Smooth muscle cell (in vitro differentiated cells): ENCODE data around the gene DNAJC25. TPM values are rescaled to one million over a fixed set of nuclear protein-coding genes. Genes with fewer than 3 reads are reported as not detected.
A peak's percentile ranks its signal among the peaks of the same experiment; 100 is the strongest.

Experiments used
- DNase-seq: peaks from one replicate; lab custom pipeline; 2025; ENCODE audit not compliant: unreplicated experiment; lab: John Stamatoyannopoulos, UW
- H2AFZ ChIP-seq: fragments of 200-600 bp; sonication (generic); 2 replicates; pipeline ENCODE4 v1.6.0; 2016; ENCODE audit warnings: antibody characterized with exemption, low read depth, mild to moderate bottlenecking
- H3F3A ChIP-seq: fragments of 200-600 bp; sonication (generic); 2 replicates; pipeline ENCODE4 v1.6.0; 2017; ENCODE audit warnings: antibody characterized with exemption, low read depth
- H3K27ac ChIP-seq: fragments of 200-600 bp; sonication (generic); 2 replicates; pipeline ENCODE4 v1.5.1; 2016; ENCODE audit warnings: low read depth, mild to moderate bottlenecking
- H3K27me3 ChIP-seq: fragments of 200-600 bp; sonication (generic); 2 replicates; pipeline ENCODE4 v1.6.1; 2016; ENCODE audit warnings: low read depth, mild to moderate bottlenecking
- H3K36me3 ChIP-seq: fragments of 200-600 bp; sonication (generic); 2 replicates; pipeline ENCODE4 v1.5.1; 2016; ENCODE audit warnings: low read depth
- H3K4me1 ChIP-seq: fragments of 200-600 bp; sonication (generic); 2 replicates; pipeline ENCODE4 v1.5.1; 2016; ENCODE audit warnings: low read depth
- H3K4me2 ChIP-seq: fragments of 200-600 bp; sonication (generic); 2 replicates; pipeline ENCODE4 v1.6.0; 2016; ENCODE audit warnings: mild to moderate bottlenecking
- H3K4me3 ChIP-seq: fragments of 200-600 bp; sonication (generic); 2 replicates; pipeline ENCODE4 v1.5.1; 2016; ENCODE audit warnings: mild to moderate bottlenecking
- H3K79me2 ChIP-seq: fragments of 200-600 bp; sonication (generic); 2 replicates; pipeline ENCODE4 v1.6.0; 2016; ENCODE audit warnings: low read depth, mild to moderate bottlenecking
- H3K9ac ChIP-seq: fragments of 200-600 bp; sonication (generic); 2 replicates; pipeline ENCODE4 v1.6.0; 2016; ENCODE audit warnings: low read depth
- H3K9me3 ChIP-seq: fragments of 200-600 bp; sonication (generic); replicated peaks from 2 replicates; pipeline ENCODE4 v1.5.1; 2016; ENCODE audit warnings: low read depth
- H4K20me1 ChIP-seq: fragments of 200-600 bp; sonication (generic); 2 replicates; pipeline ENCODE4 v1.6.0; 2016; ENCODE audit warnings: low read depth
- WGBS: methylation state at CpG from one replicate; pipeline ENCODE4 v1.1.7; 2016; ENCODE audit warnings: low lambda C conversion rate; 5-methylcytosine and 5-hydroxymethylcytosine counted together
- polyA plus RNA-seq: library from polyadenylated mRNA; unstranded; fragments of >200 nt; fragmentation: Nextera tagmentation; extraction: Ambion mirVana; gene quantifications from 2 replicates; pipeline ENCODE4 v1.2.1, GENCODE V29; 2016
- total RNA-seq: library from RNA; depleted of rRNA; stranded (reverse); fragments of >200 nt; gene quantifications from 2 replicates; pipeline ENCODE4 v1.2.3, GENCODE V29; 2014
- TF ChIP-seq, protein P1 (sequence below): fragments of 200-600 bp; sonication (generic); IDR thresholded peaks from 2 replicates; pipeline ENCODE4 v1.5.1; 2017; ENCODE audit warnings: borderline replicate concordance, mild to moderate bottlenecking, antibody characterized with exemption; ENCODE audit not compliant: insufficient read depth, poor library complexity, severe bottlenecking

The DNAJC25 gene
- total and polyA plus RNA-seq, 2 experiments from 2014 or later, result 13.1 to 17.4 TPM

DNA sequence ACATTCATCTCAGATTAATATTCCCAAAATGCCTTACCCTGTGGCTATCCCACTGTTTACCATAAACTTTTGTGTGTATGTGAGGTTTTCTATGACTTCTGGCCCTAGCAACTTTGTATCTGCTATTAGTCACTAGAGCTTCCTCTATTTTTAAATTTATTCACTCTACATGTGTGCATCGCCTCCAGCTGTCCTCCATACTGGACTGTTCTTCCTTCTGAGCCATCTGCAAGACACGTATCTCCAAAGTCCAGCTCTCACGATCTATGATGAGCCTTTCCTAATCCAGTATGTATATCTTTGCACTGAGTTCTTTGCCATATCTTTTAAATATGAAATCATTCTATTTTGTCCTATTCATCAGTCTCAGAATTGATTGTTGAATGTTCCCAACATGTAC, 28.6 kb downstream of the DNAJC25 start:
- TF ChIP-seq, protein P1, sequence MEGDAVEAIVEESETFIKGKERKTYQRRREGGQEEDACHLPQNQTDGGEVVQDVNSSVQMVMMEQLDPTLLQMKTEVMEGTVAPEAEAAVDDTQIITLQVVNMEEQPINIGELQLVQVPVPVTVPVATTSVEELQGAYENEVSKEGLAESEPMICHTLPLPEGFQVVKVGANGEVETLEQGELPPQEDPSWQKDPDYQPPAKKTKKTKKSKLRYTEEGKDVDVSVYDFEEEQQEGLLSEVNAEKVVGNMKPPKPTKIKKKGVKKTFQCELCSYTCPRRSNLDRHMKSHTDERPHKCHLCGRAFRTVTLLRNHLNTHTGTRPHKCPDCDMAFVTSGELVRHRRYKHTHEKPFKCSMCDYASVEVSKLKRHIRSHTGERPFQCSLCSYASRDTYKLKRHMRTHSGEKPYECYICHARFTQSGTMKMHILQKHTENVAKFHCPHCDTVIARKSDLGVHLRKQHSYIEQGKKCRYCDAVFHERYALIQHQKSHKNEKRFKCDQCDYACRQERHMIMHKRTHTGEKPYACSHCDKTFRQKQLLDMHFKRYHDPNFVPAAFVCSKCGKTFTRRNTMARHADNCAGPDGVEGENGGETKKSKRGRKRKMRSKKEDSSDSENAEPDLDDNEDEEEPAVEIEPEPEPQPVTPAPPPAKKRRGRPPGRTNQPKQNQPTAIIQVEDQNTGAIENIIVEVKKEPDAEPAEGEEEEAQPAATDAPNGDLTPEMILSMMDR, result no peak
- H3K9ac ChIP-seq, result no peak overlapping the region
- peaks cover 17% of the 10 kb centered on the region for H4K20me1 ChIP-seq
- H3K27me3 ChIP-seq, result no peaks in the 10 kb centered on the region
- H3K9me3 ChIP-seq, result no peaks in the 10 kb centered on the region
- H3K4me3 ChIP-seq, result no peak overlapping the region
- H3F3A ChIP-seq, result peaks cover 3% of the 10 kb centered on the region
- peaks cover 22% of the 10 kb centered on the region for H3K79me2 ChIP-seq
- no peak for DNase-seq
- H3K36me3 ChIP-seq, result no peaks in the 10 kb centered on the region
- 94% methylated on average over 3 of the region's 3 CpGs for WGBS
- H2AFZ ChIP-seq, result no peak overlapping the region
- no peak overlapping the region for H3K4me2 ChIP-seq
- no peak overlapping the region for H3K27ac ChIP-seq
- H3K4me1 ChIP-seq, result peaks cover 13% of the 10 kb centered on the region

DNA sequence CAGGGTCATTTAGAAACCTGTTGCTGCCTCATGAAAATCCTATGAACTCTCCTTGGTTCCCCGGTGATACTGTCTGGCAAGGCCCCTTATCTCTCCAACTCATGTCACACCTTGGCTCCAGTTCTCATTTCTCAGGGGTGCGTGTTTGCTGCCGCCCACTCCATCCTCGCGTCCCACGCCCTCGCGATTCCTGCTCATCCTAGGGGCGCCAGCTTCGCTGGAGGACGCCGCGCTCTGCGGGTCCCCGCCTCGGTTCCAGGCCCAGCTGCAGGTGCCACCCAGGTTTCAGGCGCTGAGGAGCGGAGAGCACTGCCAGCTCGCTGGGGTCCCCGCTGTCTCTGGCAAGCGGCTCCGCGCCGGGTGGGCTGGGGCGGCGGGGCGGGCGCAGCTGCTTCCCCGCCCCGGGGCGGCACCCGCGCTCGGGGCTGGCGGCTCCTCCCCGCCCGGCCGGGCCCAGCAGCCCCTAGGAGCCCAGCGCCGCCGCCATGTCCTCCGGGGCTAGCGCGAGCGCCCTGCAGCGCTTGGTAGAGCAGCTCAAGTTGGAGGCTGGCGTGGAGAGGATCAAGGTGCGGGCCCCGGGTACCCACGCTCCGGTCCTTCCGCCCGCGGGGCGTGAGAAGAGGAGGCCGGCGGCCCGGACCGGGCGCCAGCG, 30.1 kb downstream of the DNAJC25 start, which contains the start of gene GNG10:
TSS of gene GNG10 (plus strand) at position 456 of the 652 bp plus-strand sequence. CDS start at position 486, 30 bp downstream.
- peak; percentile 41 for DNase-seq
- H3K9me3 ChIP-seq, result no peaks in the 10 kb centered on the region
- H2AFZ ChIP-seq, result peak within 1 kb of the TSS; percentile 83
- peaks cover 33% of the 10 kb centered on the region for H4K20me1 ChIP-seq
- H3K36me3 ChIP-seq, result no peaks in the 10 kb centered on the region
- TF ChIP-seq, protein P1, result no peak
- H3K4me1 ChIP-seq, result peaks cover 13% of the 10 kb centered on the region
- H3K27ac ChIP-seq, result peak within 1 kb of the TSS; percentile 34
- H3K79me2 ChIP-seq, result peaks cover 28% of the 10 kb centered on the region
- H3K4me2 ChIP-seq, result peak within 1 kb of the TSS; percentile 96
- peak within 1 kb of the TSS; percentile 78 for H3K9ac ChIP-seq
- peaks cover 3% of the 10 kb centered on the region for H3F3A ChIP-seq
- H3K27me3 ChIP-seq, result no peaks in the 10 kb centered on the region
- peak within 1 kb of the TSS; percentile 81 for H3K4me3 ChIP-seq
- WGBS, result under 1% methylated on average over 46 of the region's 61 CpGs

DNA sequence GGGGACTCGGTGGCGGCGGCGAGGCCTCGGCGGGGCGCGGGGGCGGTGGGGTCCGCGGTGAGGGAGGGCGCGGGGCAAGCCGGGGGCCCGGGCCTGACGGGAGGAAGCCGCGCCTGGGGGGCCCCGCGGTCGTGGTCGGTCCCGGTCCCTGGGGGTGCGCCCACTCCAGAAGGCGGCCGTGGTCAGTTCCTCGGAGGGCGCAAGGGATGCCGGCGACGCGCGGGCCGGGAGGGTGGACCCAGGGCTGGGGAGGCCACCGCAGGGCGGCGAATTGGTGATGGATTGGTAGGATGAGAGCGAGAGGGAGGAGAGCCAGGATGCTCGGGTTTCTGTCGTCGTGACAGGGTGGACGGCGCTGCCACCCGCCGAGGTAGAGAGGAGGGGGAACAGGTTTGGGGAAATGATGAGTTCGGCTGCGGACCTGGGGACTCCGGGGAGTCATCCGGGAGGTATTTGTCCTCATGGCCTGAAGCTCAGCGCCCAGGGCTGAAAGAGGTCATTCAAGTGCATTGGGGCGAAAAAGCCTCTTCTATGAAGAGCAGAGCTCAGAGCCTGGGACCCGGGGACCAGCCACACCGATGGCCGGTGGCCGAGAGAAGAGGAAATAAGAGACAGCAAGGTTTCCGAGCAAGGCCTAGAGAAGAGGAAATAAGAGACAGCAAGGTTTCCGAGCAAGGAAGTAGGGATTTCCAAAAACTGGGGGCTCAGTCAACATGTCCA, 30.8 kb downstream of the DNAJC25 start:
- H3F3A ChIP-seq, result peaks cover 2% of the 10 kb centered on the region
- WGBS, result 2% methylated on average over 44 of the region's 57 CpGs
- H3K9me3 ChIP-seq, result no peaks in the 10 kb centered on the region
- H3K27ac ChIP-seq, result peak overlapping the region; percentile 34
- peaks cover 40% of the 10 kb centered on the region for H4K20me1 ChIP-seq
- peak overlapping the region; percentile 96 for H3K4me2 ChIP-seq
- DNase-seq, result peak; percentile 41
- H3K36me3 ChIP-seq, result no peaks in the 10 kb centered on the region
- TF ChIP-seq, protein P1, result no peak
- peak overlapping the region; percentile 81 for H3K4me3 ChIP-seq
- H3K79me2 ChIP-seq, result peaks cover 28% of the 10 kb centered on the region
- H2AFZ ChIP-seq, result peak overlapping the region; percentile 83
- peaks cover 13% of the 10 kb centered on the region for H3K4me1 ChIP-seq
- peak overlapping the region; percentile 78 for H3K9ac ChIP-seq
- no peaks in the 10 kb centered on the region for H3K27me3 ChIP-seq
